Sciatic nerve (tissue), 2 donors: ENCODE measurements around the gene CABLES1. TPM values are rescaled to one million over a fixed set of nuclear protein-coding genes. Genes with fewer than 3 reads are reported as not detected.

Experiments used
- ATAC-seq: fragments of 200-7000 bp; cut with Tn5 transposase; one replicate; pipeline ENCODE4 v1.9.1; 2020; ENCODE audit warnings: mild to moderate bottlenecking, moderate library complexity
- DNase-seq: peaks from one replicate; pipeline ENCODE4 v3.0.0-alpha.2; 2020; ENCODE audit warnings: low spot score
- intact Hi-C: fragments of 100-400 bp; cut with DNase I; formaldehyde crosslinking; loops from one replicate; pipeline ENCODE4 v1.14.2; 2022
- total RNA-seq: library from RNA; stranded (reverse); fragmentation: NEBNext Ultra II Directional; extraction: Animal tissue kit (Norgen Biotek cat#: 25700); gene quantifications from one replicate; pipeline ENCODE4 v1.2.1, GENCODE V29; 2021
- donor health status: DM: no; HTN: no; CAD: no.
- donor health status: DM: no; HTN: no; CAD: no.

CABLES1 gene
- total RNA-seq, 1 donor from 2014 or later: 18.5 TPM

GRCh38 chr18:23245461-23245860 lies 110.2 kb downstream of the CABLES1 start:
- no peak for DNase-seq
- intact Hi-C loops: no loop called here

DNA sequence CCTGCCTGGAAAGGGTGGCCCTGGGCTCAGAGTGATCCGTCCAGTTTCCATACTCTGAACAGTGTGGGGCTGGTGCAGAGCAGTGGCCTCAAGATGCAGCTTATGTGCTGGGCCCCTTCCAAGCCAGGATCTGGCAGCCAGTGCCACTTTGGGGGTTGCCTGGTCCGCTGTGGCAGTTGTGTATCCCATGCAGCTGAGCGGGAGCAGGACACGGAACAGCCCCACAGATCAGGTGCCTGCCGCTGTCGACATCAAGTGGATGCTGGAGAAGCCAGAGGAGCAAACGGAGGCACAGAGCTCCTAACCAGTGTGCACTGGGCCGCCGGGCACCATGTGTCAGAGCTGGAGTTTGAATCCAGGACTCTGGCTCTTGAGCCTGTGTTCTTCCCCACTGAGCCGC lies 112.0 kb downstream of the CABLES1 start:
- intact Hi-C loops: no loop called here
- DNase-seq (no peak), ATAC-seq (no peak)

More at GRCh38 chr18:23245461-23245860, 110.2 kb downstream of the CABLES1 start:
- no peak for ATAC-seq

DNA sequence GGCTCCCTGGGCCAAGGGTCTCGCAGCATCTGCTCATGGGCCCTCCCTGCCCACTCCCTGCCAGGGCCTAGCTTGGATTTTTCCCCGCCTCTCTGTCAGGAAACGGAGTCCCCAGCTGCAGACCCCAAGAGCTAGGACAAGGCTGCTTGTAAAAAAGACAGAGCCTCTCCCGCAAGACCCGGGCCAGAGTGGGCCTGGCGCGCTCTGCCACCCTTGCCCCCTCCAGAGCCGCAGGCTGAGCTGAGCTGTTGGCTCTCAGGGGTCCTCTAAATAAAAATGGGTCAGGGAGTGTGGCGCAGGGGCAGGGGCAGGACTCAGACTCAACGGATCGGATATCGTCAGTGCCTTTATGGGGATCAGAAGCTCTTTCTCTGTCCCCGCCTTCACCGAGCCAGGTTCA lies 112.6 kb downstream of the CABLES1 start:
- ATAC-seq (no peak), DNase-seq (no peak)
- intact Hi-C loops: no loop called here

DNA sequence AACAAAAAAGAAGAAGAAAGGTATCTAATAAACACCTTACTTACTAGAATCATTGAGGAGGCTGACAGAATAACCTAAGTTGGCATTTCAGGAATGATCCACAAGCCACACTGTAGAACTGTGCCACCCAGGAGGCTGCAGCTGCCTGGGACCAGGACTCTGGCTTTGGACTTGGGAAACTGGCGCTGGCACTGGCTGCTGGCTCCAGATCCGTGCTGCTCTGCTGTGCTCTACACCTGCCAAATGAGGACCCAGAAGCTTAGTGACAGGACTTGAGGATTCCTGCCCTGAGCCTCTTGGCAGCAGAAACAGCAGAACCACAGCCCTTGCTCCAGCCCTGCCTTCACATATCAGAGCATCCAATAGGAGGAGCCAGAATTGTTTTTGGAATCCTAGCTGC lies 113.5 kb downstream of the CABLES1 start:
- ATAC-seq (no peak), DNase-seq (no peak)
- intact Hi-C loops: no loop called here

DNA sequence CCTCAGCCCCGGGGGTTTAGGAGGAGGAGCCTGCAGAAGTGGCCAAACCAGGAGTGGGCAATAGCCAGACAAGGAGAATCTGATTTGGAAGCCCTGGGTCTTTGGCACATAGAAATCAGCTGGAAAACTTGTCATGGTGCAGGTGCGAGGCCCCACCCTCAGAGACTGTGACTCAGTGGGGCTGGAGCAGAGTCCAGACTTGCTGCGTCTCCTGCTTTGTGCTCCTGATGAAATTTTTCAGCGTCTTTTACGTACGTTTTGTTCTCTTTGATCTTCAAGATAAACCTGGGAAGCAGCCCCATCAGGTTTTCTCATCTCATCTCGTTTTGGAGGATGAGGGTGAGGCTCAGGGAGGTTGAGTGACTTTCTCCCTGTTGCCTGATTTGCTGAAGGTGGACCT lies 114.1 kb downstream of the CABLES1 start:
- intact Hi-C loops: no loop called here
- ATAC-seq: no peak
- no peak for DNase-seq

GRCh38 chr18:23250893-23251656 lies 115.8 kb downstream of the CABLES1 start:
- DNase-seq: no peak
- intact Hi-C loops: no loop called here
- ATAC-seq: peak; percentile 72

GRCh38 chr18:23253630-23254029 lies 118.3 kb downstream of the CABLES1 start:
- ATAC-seq (no peak), DNase-seq (no peak)
- intact Hi-C loops: no loop called here

DNA sequence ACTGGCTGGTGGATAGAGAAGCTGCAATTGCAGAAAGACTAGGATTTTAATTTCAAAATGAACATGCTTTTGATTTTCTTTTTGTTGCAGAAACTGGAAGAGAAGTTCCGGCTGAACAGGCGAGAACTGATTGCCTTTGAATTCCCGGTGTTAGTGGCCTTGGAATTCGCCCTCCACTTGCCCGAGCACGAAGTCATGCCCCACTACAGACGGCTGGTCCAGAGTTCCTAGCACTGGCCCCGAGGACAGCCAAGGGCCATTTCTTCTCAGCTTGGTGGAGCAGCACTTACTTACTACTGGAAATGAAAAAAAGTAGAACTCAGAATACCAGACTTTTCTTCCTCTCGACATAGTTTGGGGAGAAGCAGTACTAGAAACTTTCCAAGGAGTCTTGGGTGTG lies 121.9 kb downstream of the CABLES1 start:
- intact Hi-C loops: no loop called here
- DNase-seq (no peak), ATAC-seq (no peak)

DNA sequence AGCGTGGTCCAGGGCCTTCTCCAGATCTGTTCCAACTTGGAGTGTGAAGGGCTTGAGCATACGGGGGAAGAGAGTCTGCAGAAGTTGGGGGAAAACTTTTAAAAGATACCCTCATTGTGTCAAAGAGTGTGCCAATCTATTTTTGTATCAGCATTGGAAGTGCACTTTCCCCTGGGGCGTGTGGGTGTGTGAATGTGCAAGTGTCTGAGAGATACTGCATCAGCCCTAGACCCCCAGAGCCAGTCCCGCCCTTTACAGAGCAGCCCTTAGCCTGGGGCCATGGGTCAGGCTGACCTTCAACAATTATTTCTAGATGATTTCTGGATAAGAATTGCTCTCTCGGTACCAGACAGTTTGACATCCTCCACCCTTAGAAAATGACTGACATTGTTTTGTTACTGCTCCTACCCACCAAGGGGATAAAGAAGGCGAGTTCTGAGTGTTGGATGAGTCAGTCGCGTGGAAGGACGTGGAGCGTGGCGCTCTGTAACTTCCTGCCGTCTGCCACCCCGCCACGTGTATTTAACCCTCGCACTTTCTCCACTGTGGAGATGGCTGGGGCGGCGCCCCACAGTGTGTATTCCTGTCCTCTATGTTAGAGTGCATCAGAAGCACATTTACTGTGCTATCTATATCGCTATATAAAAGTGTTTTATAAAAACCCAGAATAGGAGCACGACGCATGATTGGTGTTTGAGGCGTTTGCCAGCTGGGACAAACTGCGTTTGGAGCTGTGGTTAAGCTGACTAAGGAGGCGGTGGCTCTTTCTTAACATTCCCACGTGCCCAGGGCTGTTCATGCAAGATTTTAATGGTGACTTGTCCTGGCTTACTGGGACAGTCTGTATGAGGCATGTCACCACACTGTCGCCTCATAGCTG lies 122.6 kb downstream of the CABLES1 start:
- no peak for DNase-seq
- intact Hi-C loops: no loop called here
- ATAC-seq: no peak

- DNase-seq (no peak), ATAC-seq (no peak)
- intact Hi-C loops: no loop called here
These were observed 123.5 kb downstream of the CABLES1 start for GRCh38 chr18:23258566-23259469.

- peak; percentile 81 for DNase-seq
- intact Hi-C loops: no loop called here
These were observed 124.7 kb downstream of the CABLES1 start for GRCh38 chr18:23259701-23260681.

DNA sequence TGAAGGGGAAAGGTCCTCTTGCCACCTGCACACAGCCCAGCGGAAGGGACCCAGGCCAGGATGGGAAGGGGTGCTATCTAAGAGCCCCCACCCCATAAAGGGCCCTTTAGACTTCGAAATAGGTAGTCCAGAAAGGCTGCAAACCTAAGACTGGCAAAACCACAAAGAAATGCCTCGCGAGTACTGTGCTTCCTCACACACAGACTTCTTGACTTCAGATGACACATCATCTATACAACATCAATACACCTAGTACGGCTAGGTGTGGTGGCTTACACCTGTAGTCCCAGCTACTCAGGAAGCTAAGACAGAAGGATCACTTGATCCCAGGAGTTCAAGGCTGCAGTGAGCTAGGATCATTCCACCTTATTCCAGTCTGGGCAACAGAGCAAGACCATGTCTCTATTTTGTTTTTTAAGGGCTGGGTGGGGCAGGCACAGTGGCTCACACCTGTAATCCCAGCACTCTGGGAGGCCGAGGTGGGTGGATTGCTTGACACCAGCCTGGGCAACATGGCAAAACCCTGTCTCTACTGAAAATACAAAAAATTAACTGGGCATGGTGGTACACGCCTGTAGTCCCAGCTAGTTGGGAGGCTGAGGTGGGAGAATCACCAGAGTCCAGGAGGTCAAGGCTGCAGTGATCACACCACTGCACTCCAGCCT lies 125.8 kb downstream of the CABLES1 start:
- ATAC-seq (no peak), DNase-seq (no peak)
- intact Hi-C loops: no loop called here

More at GRCh38 chr18:23259701-23260681, 124.7 kb downstream of the CABLES1 start:
- peak; percentile 81 for ATAC-seq

DNA sequence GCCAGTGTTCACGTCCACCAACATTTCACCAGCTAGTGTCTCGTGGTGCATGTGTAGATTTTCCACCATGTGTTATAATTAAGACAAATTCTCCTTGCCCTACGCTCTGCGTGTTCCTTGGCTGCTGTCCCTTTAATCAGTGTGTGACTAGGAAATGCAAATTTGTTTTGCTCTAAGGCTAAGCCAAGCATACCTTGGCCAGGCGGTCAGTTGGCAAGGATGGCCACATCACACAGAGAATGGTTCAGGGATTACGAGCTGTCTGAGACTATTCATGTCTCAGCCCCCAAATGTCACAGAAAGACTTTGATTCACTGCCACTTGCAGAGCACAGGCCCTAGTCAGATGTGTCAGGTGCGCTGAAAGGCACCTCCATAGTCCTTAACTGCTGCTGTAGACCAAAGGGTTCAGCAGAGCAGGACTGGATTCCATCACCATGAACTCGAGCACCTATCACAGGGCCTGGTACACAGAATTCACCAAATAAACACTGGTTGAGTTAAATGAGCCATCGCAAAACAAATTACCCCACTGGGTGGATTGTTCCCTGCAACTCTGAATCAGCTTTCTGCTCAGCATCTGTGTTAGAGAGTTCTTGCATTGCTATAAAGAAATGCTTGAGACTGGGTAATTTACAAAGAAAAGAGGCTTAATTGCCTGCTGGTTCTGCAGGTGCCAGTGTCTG lies 128.4 kb downstream of the CABLES1 start:
- ATAC-seq (no peak), DNase-seq (no peak)
- intact Hi-C loops: no loop called here

GRCh38 chr18:23265682-23266399 lies 130.6 kb downstream of the CABLES1 start:
- DNase-seq (no peak), ATAC-seq (peak; percentile 62)
- intact Hi-C loops: no loop called here

DNA sequence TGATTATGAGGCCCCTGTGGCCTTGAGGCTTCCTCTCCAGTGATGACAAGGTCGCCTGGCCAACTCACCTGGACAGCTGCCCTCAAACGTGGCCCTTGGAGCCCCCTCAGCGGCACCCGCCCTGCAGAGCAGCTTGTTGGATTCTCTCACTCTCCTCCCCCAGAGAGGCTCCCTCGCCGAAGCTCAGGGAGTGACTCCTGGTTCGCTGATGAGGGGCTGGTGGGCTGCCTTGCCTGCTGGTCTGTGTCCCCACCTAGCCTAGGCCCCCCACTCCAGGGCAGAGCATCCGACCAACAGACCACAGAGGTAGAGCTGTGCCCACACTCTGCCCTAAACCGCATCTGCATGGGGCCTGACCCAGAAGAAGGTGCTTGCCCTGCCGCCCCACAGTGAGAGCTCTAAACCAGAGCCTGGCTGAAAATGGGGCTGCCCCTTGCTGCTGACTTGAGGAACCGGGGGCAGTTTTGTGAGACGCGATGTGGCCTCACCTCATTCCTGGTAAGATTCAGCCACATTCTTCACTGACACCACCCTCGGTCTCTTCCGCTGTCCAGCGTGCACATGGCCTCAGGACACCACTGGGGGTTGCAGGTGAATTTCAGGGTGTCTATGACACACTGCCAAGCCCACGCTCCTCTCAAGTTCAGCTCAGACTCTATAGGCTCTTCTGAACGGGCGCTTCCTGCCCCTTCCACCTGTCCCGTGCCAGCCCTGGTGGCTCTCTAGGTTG lies 131.6 kb downstream of the CABLES1 start:
- no peak for ATAC-seq
- DNase-seq: no peak
- intact Hi-C loops: no loop called here

- no peak for DNase-seq
- intact Hi-C loops: no loop called here
- ATAC-seq: no peak
These were observed 132.1 kb downstream of the CABLES1 start for GRCh38 chr18:23267447-23267776.
